Stimulated activated CD4-positive, alpha-beta T cell treated with anti-CD3 and anti-CD28 coated beads, Interleukin-1b, Interleukin-23, amount 100 ng/mL, for 48 hours (primary cell): ENCODE measurements around the gene FAM181A.

Experiments used
- DNase-seq: peaks from one replicate; pipeline ENCODE4 v3.0.0-alpha.2; 2020

FAM181A gene

GRCh38 chr14:93952829-93953228 is 25.7 kb downstream of the FAM181A start:
- no peak for DNase-seq

GRCh38 chr14:93953263-93953662 is 26.1 kb downstream of the FAM181A start:
- no peak for DNase-seq

- DNase-seq: no peak
These were observed 26.8 kb downstream of the FAM181A start for GRCh38 chr14:93953739-93954515.

GRCh38 chr14:93954516-93954830 is 27.3 kb downstream of the FAM181A start:
- DNase-seq: no peak

GRCh38 chr14:93954900-93955849 is 28.0 kb downstream of the FAM181A start:
- DNase-seq: no peak

- no peak for DNase-seq
These were observed 28.8 kb downstream of the FAM181A start for GRCh38 chr14:93955850-93956481.

GRCh38 chr14:93956514-93957332 is 29.6 kb downstream of the FAM181A start:
- DNase-seq: no peak

GRCh38 chr14:93957333-93957710 is 30.2 kb downstream of the FAM181A start:
- no peak for DNase-seq

- DNase-seq: no peak
These were observed 30.8 kb downstream of the FAM181A start for GRCh38 chr14:93957751-93958566.

GRCh38 chr14:93958567-93959238 is 31.6 kb downstream of the FAM181A start:
- DNase-seq: no peak

- peak; percentile 98 for DNase-seq
These were observed 32.3 kb downstream of the FAM181A start for GRCh38 chr14:93959239-93960107.

- DNase-seq: peak; percentile 64
These were observed 32.9 kb downstream of the FAM181A start for GRCh38 chr14:93960108-93960475.

GRCh38 chr14:93960774-93961438 is 33.8 kb downstream of the FAM181A start:
- no peak for DNase-seq

- DNase-seq: no peak
These were observed 34.5 kb downstream of the FAM181A start for GRCh38 chr14:93961620-93962019.

- peak; percentile 56 for DNase-seq
These were observed 35.8 kb downstream of the FAM181A start for GRCh38 chr14:93962701-93963601.

- no peak for DNase-seq
These were observed 36.5 kb downstream of the FAM181A start for GRCh38 chr14:93963692-93964091.

GRCh38 chr14:93964281-93964680 is 37.1 kb downstream of the FAM181A start:
- no peak for DNase-seq

GRCh38 chr14:93964820-93965286 is 37.7 kb downstream of the FAM181A start:
- no peak for DNase-seq
